Measurements from ENCODE around the gene MICU1. TPM values are rescaled to one million over a fixed set of nuclear protein-coding genes. Genes with fewer than 3 reads are reported as not detected.
"Not testable (repeated sequence)": the region's sequence is repeated elsewhere in the genome, so short reads cannot be mapped to it uniquely, and the experiment has no call there.

Gene MICU1
- total RNA-seq, 6 experiments from 2014 or later: 54.7 to 62.7 (median 59.8) TPM

GRCh38 chr10:72445851-72446250 is 180.0 kb downstream of the MICU1 start:
- no peak overlapping the region for H3K4me3 Mint-ChIP-seq
- no peak for DNase-seq
- H3K36me3 Mint-ChIP-seq (ENCODE audit: low read depth): peaks cover 11% of the 10 kb centered on the region; the same call in 1 of the 2 replicates
- H3K27ac Mint-ChIP-seq: no peak overlapping the region
- H3K4me1 Mint-ChIP-seq (ENCODE audit: low read depth): peaks cover 2% of the 10 kb centered on the region; the same call in 1 of the 2 replicates
- H3K27me3 Mint-ChIP-seq (ENCODE audit: insufficient read depth): no peaks in the 10 kb centered on the region
- H3K9me3 Mint-ChIP-seq: no peaks in the 10 kb centered on the region
- no peak for TF ChIP-seq CTCF (IDR thresholded peaks at IDR 0.05)

GRCh38 chr10:72442969-72443368 is 182.9 kb downstream of the MICU1 start:
- H3K27me3 Mint-ChIP-seq (ENCODE audit: insufficient read depth); H3K4me3 Mint-ChIP-seq; H3K9me3 Mint-ChIP-seq; DNase-seq; H3K27ac Mint-ChIP-seq; H3K4me1 Mint-ChIP-seq (ENCODE audit: low read depth): not testable (repeated sequence)
- peaks cover 11% of the 10 kb centered on the region; the same call in 1 of the 2 replicates for H3K36me3 Mint-ChIP-seq (ENCODE audit: low read depth)

- no peaks in the 10 kb centered on the region for H3K27me3 Mint-ChIP-seq (ENCODE audit: insufficient read depth)
- H3K4me1 Mint-ChIP-seq (ENCODE audit: low read depth): peaks cover 3% of the 10 kb centered on the region; the same call in 1 of the 2 replicates
- H3K27ac Mint-ChIP-seq: no peak overlapping the region
- peaks cover 12% of the 10 kb centered on the region for H3K36me3 Mint-ChIP-seq (ENCODE audit: low read depth)
- no peak overlapping the region for H3K4me3 Mint-ChIP-seq
- no peak for DNase-seq
- H3K9me3 Mint-ChIP-seq: peaks cover 4% of the 10 kb centered on the region; the same call in 1 of the 2 replicates
- no peak for TF ChIP-seq CTCF (IDR thresholded peaks at IDR 0.05)
These were observed 190.3 kb downstream of the MICU1 start for GRCh38 chr10:72435570-72435969.

- not testable (repeated sequence) for H3K4me3 Mint-ChIP-seq; H3K36me3 Mint-ChIP-seq (ENCODE audit: low read depth); H3K9me3 Mint-ChIP-seq; H3K4me1 Mint-ChIP-seq (ENCODE audit: low read depth); DNase-seq; H3K27me3 Mint-ChIP-seq (ENCODE audit: insufficient read depth); H3K27ac Mint-ChIP-seq
These were observed 194.9 kb downstream of the MICU1 start for GRCh38 chr10:72430936-72431335.

GRCh38 chr10:72429931-72430330 is 195.9 kb downstream of the MICU1 start:
- no peaks in the 10 kb centered on the region for H3K36me3 Mint-ChIP-seq (ENCODE audit: low read depth)
- DNase-seq: no peak
- no peak overlapping the region for H3K27ac Mint-ChIP-seq
- no peak for TF ChIP-seq CTCF (IDR thresholded peaks at IDR 0.05)
- no peaks in the 10 kb centered on the region for H3K9me3 Mint-ChIP-seq
- no peaks in the 10 kb centered on the region for H3K27me3 Mint-ChIP-seq (ENCODE audit: insufficient read depth)
- H3K4me3 Mint-ChIP-seq: no peak overlapping the region
- H3K4me1 Mint-ChIP-seq (ENCODE audit: low read depth): no peaks in the 10 kb centered on the region

- Mint-ChIP-seq H3K36me3 (ENCODE audit: low read depth) (peaks cover 12% of the 10 kb centered on the region), H3K9me3 (no peaks in the 10 kb centered on the region), H3K27me3 (ENCODE audit: insufficient read depth) (no peaks in the 10 kb centered on the region), H3K27ac (no peak overlapping the region), H3K4me1 (ENCODE audit: low read depth) (no peaks in the 10 kb centered on the region), H3K4me3 (no peak overlapping the region)
- DNase-seq: no peak
- no peak for TF ChIP-seq CTCF (IDR thresholded peaks at IDR 0.05)
These were observed 198.9 kb downstream of the MICU1 start for GRCh38 chr10:72426986-72427385.

GRCh38 chr10:72425133-72425532 is 200.7 kb downstream of the MICU1 start:
- Mint-ChIP-seq H3K27ac (no peak overlapping the region), H3K4me3 (no peak overlapping the region)

More at GRCh38 chr10:72425133-72425532, 200.7 kb downstream of the MICU1 start:
- Mint-ChIP-seq H3K36me3 (ENCODE audit: low read depth) (peaks cover 22% of the 10 kb centered on the region), H3K4me1 (ENCODE audit: low read depth) (no peaks in the 10 kb centered on the region), H3K27me3 (ENCODE audit: insufficient read depth) (no peaks in the 10 kb centered on the region), H3K9me3 (no peaks in the 10 kb centered on the region)
- DNase-seq: no peak
- no peak for TF ChIP-seq CTCF (IDR thresholded peaks at IDR 0.05)
